Mammary epithelial cell (primary cell): ENCODE results near the gene CLDN1.

ENCODE experiments used
- EZH2 ChIP-seq: IDR thresholded peaks from 2 replicates; pipeline ENCODE4 v1.6.1; 2012; ENCODE audit warnings: low read length, inconsistent platforms, borderline replicate concordance
- TF ChIP-seq, protein P1 (sequence below), 2 donors: IDR thresholded peaks in 1 of 2; conservative IDR thresholded peaks in 1 of 2; 2 replicates each; pipeline ENCODE4 v1.5.1; 2011 to 2012; ENCODE audit warnings: inconsistent platforms in 2 of 2, low read length in 2 of 2, mild to moderate bottlenecking in 2 of 2, control low read depth in 1 of 2, low read depth in 1 of 2; ENCODE audit not compliant: insufficient read depth in 1 of 2; ENCODE audit errors: extremely low read depth in 1 of 2

- TF ChIP-seq, protein P1, sequence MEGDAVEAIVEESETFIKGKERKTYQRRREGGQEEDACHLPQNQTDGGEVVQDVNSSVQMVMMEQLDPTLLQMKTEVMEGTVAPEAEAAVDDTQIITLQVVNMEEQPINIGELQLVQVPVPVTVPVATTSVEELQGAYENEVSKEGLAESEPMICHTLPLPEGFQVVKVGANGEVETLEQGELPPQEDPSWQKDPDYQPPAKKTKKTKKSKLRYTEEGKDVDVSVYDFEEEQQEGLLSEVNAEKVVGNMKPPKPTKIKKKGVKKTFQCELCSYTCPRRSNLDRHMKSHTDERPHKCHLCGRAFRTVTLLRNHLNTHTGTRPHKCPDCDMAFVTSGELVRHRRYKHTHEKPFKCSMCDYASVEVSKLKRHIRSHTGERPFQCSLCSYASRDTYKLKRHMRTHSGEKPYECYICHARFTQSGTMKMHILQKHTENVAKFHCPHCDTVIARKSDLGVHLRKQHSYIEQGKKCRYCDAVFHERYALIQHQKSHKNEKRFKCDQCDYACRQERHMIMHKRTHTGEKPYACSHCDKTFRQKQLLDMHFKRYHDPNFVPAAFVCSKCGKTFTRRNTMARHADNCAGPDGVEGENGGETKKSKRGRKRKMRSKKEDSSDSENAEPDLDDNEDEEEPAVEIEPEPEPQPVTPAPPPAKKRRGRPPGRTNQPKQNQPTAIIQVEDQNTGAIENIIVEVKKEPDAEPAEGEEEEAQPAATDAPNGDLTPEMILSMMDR (conservative IDR thresholded peaks at IDR 0.05 in 1 of 2, IDR thresholded peaks at IDR 0.05 in 1 of 2; ENCODE audit: extremely low read depth in 1 of 2, insufficient read depth in 1 of 2, low read depth in 1 of 2, low read length in 2 of 2), result no peak
- TF ChIP-seq EZH2, result no peak
These were observed 3.6 kb downstream of the CLDN1 start for GRCh38 chr3:190318666-190319065.
